ENCODE measurements around the gene AARS1.

- TF ChIP-seq CTCF (IDR thresholded peaks at IDR 0.05) (no peak), POLR2A (IDR thresholded peaks at IDR 0.05) (no peak)
These were observed 31.9 kb downstream of the AARS1 start for GRCh38 chr16:70257391-70257790.

Measured in testis (tissue), 2 donors.